Keratinocyte (primary cell): ENCODE data around the gene SOHLH2.

ENCODE experiments used
- EZH2 ChIP-seq: IDR thresholded peaks from one replicate; pipeline ENCODE4 v1.6.1; 2012; ENCODE audit warnings: inconsistent platforms, mild to moderate bottlenecking, low read length, moderate library complexity
- TF ChIP-seq, protein P1 (sequence below), 3 experiments: IDR thresholded peaks in 1 of 3; conservative IDR thresholded peaks in 1 of 3; optimal IDR thresholded peaks in 1 of 3; 2 replicates in 2 of 3; 3 replicates in 1 of 3; pipeline versions ENCODE3 to v1.5.1; 2011; ENCODE audit warnings: low read length in 3 of 3, mild to moderate bottlenecking in 3 of 3, moderate library complexity in 2 of 3, control low read depth in 1 of 3, inconsistent platforms in 1 of 3; ENCODE audit not compliant: insufficient read depth in 2 of 3; ENCODE audit errors: extremely low read depth in 1 of 3

DNA sequence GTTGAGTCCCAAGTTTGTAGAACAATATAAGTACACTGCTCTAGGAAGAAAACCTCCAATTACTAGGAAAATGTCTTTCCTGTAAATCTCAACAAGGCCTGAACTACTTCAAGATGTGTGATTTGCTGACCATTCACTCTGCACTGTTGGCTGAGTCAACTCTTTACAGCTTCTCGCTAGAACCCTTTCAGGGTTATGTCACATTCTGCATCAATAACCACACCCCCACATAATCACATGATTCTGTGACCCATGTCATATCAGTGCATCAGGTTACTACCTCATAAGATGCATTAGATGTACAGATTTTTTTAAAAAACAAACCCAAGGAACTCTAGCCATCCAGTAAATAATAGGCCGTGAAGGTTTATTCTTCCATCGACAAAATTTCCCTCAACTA is 67.0 kb downstream of the SOHLH2 start:
- TF ChIP-seq, protein P1, sequence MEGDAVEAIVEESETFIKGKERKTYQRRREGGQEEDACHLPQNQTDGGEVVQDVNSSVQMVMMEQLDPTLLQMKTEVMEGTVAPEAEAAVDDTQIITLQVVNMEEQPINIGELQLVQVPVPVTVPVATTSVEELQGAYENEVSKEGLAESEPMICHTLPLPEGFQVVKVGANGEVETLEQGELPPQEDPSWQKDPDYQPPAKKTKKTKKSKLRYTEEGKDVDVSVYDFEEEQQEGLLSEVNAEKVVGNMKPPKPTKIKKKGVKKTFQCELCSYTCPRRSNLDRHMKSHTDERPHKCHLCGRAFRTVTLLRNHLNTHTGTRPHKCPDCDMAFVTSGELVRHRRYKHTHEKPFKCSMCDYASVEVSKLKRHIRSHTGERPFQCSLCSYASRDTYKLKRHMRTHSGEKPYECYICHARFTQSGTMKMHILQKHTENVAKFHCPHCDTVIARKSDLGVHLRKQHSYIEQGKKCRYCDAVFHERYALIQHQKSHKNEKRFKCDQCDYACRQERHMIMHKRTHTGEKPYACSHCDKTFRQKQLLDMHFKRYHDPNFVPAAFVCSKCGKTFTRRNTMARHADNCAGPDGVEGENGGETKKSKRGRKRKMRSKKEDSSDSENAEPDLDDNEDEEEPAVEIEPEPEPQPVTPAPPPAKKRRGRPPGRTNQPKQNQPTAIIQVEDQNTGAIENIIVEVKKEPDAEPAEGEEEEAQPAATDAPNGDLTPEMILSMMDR (optimal IDR thresholded peaks at IDR 0.05 in 1 of 3, IDR thresholded peaks at IDR 0.05 in 1 of 3, conservative IDR thresholded peaks at IDR 0.05 in 1 of 3; ENCODE audit: extremely low read depth in 1 of 3, insufficient read depth in 2 of 3, low read length in 3 of 3) = no peak
- TF ChIP-seq EZH2 = no peak
